NCI-H748 (cell line): Measurements from ENCODE around the gene CHKA.

ENCODE experiments used
- DNase-seq: peaks from one replicate; lab custom pipeline; 2025; ENCODE audit not compliant: unreplicated experiment; lab: John Stamatoyannopoulos, UW

The CHKA gene

DNA sequence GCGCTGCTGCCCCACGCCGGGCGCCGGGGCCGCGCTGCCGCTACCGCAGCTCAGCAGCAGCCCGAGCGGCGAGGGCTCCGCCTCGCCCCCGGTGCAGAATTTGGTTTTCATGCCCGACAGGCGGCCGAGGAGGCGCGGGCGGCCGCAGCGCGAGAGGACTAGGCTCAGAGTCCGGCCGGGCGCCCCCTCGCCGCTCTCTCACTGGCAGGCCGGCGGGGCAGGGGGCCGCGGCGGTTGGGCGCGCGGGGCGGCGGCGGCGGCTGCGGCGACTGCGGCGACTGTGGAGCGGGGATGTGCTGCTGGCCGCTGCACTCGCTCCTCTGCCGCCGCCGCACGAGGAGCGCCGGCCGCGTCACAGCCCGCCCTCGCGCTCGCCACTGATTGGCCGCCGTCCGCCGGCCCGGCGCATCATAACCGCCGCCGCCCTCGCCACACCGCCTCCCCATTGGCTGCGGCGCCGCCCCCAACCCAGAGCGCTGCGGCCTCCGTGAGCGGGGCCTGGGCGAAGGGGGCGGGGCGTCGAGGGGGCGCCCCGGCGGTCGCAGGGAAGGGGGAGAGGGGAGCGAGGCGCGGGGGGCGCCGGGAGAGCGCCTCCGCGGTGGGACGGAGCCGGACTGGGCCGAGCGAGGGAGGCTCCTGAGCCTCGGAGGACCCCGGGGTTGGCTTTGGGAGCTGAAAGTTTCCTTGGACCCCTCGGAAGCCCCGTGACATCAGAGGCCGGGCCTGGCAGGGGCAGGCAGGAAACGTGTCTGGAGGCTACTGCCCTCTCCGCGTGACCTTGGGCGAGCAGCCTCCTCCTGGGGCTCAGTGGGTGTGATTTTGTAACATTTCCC, at the start of gene CHKA:
Gene CHKA (minus strand): TSS at position 322 of the 833 bp plus-strand sequence. CDS start 211 bp downstream, at position 111.
- DNase-seq: peak; percentile 95

DNA sequence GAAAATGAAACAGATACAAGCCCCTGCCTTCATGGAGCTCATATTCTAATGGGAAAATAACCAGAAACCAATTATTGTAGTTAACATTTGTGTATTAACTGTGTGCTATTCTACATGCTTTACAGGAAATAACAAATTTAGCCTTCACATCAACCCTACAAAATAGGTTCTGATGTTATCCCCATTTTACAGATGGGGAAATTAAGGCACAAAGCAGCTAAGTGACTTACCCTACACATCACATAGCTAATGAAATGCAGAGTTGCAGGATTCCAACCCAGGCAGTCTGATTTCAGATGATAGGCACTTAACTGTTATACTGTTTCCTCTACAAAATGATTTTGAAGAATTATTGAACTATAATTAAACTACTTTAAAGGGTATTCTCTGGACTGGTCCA, 48.3 kb upstream of the CHKA start:
- DNase-seq: no peak

DNA sequence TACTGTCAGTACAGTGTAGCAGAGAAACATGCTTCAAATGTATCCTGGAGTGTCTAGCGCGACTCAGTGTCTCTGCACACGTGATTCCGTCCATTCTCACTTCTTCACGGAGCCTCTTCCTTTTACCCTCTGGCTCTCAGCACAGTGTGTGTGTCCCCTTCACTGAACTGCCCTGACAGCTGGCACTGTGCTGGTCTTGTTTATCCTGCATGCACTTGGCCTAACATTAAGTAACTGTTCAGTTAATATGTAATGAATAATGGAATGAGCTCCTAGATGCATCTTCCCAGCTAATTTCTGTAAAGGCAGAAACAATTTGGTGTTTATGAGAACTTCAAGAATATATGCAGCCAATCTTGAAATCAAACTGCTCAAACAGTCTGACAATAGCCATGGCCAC, 47.5 kb upstream of the CHKA start:
- DNase-seq: no peak

DNA sequence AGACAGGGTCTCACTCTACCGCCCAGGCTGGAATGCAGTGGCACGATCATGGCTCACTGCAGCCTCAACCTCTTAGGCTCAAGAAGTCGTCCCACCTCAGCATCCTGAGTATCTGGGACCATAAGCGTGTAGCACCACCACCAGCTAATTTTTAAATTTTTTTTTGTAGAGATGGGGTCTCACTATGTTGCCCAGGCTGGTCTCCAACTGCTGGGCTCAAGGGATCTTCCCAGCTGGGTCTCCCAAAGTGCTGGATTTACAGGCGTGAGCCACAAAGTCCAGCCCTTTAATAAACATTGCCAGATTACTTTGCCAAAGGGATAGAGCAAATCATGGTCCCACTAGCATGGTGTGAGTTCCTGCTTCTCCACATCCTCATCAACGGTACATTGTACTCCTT, 46.3 kb upstream of the CHKA start:
- no peak for DNase-seq

DNA sequence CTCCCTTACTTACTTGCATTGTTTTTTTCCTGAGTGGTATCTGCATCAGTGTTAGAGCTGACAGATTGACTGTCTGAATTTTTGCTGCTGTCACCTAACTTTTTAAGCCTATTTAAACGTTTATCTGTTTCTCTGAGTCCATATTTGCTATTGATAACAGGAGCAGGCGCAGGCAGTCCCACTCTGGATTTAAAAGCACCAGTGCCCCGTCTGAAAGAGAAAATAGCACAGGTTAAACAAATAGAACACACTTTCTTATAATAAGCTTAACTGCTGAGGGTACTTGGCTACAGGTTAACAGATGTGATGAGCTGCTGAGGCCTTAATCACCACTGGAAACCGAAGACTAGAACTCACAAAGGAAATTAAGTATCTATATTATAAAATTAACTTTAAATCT, 45.8 kb upstream of the CHKA start:
- no peak for DNase-seq

DNA sequence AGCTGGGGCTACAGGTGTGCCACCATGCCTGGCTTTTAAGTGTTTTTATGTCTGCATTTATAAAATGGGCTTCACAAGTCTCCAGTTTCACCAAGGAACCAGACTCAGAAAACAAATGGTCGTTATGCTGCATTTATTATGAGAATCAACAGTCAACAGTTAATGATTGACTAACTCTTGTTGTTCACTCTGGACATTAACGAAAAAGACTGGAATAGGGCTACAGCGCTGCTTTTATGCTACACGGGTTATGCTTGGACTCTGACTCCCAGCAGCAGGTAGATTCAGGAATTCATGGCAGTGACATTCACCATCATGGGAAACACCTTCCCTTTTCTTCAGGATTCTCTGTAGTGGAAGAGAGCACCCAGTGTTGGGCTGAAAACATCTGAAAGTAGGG, 44.4 kb upstream of the CHKA start:
- no peak for DNase-seq

DNA sequence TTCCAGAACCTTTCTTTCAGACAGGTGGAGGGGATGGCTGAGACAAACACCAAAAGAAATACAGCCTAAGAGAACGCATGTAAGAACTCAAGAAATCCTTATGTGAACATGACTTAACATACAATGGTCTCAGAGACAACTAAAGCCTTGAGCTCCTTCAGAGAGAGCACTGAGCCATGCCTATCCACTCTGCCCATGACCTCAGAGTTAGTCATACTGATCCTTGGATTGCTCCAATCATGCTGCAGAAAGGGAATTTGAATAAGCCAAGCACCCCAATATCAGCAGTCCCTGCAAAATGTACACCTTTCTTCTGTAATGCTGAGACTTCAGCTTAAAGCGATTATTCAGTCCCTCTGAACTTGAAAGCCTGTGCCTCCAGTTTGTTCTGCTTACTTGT, 43.2 kb upstream of the CHKA start:
- DNase-seq: no peak

DNA sequence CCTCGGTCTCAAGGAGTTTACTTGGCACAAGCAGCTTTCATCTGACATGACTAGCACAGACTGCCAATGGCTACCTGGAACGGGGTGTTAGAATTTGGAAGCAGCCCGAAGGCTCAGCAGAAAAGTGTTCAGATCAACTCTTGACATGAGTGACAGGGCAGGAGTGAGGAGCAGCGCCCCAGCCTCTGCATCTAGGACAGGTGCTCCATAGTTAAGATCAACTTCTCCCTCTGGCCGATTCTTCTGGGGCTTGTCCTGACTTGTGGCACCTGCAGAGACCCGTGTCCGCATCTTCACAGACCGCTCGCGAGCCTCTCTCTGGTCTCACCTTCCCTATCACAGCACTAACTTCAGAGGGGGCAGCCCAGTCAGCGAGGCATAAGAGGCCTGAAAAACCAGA, 42.5 kb upstream of the CHKA start:
- DNase-seq: no peak

DNA sequence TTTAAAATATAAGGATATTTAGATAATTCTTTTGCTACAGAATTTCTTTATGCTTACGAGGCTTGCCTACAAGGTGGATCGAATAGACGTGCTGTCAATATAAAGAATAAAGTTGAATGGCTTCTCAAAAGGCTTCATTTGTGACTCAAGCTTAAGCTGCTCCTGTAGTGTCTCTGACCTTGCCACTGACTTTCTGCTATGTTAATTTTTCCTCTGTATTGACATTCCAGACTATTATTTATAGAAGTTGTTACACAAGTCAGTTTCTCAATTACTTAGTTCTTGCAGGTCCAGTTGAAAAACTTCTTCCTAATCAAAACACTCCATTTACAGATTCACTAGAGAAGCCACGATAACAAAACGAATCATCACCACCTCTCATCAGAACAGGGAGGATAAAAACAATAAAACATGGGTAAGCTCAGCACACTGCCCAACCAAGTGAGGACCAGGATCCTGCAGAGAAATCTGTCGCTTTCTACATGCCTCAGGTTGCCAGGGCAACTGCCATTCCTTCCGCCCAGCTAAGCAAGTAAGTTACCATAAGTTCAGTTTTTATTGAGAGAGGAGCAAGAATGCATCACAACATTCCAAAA, 39.0 kb upstream of the CHKA start:
- DNase-seq: no peak

DNA sequence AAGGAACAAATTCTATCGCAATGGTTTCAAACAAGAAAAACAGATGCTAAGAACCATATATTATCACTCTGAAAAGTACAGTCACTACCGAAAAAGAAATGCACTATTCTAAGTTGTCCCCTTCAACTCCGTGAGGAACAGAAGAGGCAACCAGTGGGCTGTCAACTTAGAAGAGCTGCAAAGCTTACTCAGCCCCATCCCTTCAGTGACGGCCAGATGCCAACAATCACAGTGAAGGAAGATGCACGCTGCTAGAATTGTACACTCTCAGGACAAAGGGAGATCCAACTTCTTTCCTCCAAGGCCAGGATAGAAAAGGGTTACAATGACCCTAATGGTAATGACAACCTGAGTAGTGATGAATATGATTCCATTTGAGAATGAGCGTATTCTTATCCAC, 38.5 kb upstream of the CHKA start:
- no peak for DNase-seq

DNA sequence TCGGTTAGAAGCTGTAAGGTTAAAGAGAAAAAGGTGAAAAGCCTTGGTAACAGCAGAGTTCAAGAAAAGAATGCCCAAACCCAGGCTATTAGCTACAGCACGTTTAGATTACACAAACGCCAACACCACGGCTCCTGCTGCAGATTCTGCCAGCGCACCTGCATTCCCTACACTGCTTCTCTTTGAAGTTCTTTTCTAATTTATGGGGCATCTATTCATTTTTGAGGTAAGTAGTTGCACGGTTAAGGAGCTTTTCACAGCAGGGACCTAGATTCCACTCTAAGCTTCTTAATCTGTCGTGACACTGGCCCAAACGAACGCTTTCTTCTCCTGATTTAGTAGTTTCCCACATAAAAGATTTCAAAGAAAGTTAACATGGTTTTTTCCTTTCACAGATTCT, 38.0 kb upstream of the CHKA start:
- DNase-seq: no peak

DNA sequence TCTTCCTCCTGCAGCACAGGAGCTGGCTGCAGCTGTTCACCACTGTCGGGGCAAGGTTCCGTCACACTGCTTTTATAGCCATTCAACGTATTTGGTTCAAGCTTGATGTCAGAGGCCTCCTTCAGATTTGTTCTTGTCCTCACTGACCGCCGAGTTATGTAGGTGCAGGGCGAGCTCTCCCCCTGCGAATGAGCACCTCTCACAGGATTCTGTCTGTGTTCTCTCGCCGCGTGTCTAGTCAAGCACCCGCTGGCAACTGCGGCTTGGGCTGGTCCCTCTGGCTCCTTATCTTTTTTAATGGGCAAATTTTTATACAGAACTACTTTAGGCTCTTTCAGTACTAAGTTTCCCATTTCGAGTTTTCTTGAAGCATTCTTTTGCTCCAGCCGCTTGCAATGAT, 37.4 kb upstream of the CHKA start:
- DNase-seq: no peak

DNA sequence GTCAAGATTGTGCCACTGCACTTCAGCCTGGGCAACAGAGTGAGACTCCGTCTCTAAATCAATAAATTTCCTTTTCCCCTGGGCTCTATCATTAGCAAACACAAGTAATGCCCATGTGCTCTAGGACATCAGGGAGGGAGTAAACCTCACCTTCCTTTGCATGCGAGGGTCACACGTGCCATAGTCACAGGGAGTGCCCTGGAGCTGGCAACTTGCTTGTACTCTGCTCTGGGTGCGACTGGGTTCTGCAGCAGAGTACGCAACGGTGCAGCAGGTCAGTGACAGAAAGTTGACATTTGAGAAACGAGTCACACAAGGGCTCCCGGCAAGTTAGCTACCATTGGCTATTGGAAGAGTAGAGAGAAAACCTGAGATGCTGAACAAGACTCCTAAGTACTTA, 32.6 kb upstream of the CHKA start:
- no peak for DNase-seq

DNA sequence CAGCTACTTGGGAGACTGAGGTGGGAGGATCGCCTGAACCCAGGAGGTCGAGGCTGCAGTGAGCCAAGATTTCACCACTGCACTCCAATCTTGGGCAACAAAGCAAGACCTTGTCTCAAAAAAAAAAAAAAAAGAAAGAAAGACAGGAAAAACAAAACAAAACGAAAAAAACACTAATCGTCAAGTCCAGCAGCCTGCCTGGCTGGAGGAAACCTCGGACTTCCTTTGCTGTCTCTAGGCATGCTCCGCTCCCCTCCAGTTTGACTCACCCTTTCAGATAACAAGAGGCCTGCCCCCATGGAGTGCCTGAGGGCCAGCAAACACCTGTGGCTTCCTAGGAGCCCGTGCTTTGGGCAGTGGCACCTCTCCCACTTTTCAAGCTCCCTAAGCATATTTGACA, 28.8 kb upstream of the CHKA start:
- DNase-seq: no peak

DNA sequence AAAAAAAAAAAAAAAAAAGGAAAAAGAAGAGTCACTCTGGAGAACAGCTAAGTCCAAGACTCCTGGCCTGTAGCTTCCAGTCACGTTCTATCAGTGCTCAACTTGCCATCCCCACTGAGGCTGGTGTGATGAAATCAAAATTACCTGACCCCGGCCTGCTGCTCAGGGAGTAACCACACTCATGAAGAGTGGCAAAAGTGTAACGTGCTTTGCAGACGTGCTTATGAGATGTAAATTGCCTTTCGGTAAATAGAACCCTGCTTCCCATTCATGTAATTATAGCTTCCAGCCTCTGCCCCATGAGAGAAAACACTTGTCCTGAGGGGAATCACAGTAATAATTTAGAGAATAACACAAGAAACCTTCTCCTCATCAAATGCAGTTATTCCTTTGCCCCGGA, 28.2 kb upstream of the CHKA start:
- peak; percentile 75 for DNase-seq

DNA sequence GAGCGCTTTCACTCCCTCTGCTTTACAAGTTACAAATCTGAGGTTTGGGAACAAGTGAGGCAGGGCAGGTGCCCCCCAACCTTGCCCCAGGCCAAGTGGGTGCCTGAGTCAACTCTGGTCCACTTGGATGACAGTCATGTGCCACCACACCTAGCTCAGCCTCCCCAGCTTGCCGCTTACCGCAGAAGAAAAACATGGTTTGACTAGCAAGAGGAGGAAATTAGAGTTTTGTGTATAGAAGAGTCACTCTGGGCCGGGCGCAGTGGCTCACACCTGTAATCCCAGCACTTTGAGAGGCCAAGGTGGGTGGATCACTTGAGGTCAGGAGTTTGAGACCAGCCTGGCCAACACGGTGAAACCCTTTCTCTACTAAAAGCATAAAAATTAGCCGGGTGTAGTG, 27.7 kb upstream of the CHKA start:
- DNase-seq: no peak

DNA sequence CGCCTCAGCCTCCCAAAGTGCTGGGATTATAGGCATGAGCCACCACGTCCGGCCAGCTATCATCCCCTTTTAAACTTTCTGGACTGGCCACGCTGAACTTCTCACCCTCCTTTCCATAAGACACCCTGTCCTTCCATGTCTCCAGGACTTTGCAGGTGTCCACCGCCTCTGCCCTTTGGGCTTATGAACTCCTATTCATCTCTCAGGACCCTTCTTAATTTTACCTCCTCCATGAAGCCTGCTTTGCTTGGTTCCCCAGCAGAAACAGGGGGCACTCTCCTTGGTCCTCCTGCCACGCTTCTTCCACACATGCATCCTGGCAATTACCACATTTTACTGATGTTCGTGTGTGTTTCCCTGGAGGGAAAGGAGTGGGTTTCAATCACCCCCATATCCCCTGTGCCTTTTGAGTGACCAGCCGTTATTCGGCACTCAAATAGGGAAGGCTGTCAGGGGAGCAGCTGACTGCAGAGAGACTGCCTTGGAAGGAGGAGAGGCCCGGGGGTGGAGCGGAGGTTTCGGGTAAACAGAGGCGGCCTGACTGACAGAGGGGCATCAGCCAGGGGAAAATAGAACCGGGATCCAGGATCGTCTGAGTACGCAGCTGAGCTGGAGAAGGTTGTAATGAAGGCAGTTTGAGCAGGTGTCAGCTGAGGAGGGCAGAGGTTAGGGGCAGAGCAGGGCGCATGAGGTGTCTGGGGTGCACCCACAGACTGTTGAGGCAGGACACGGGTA, 27.1 kb upstream of the CHKA start:
- DNase-seq: no peak

DNA sequence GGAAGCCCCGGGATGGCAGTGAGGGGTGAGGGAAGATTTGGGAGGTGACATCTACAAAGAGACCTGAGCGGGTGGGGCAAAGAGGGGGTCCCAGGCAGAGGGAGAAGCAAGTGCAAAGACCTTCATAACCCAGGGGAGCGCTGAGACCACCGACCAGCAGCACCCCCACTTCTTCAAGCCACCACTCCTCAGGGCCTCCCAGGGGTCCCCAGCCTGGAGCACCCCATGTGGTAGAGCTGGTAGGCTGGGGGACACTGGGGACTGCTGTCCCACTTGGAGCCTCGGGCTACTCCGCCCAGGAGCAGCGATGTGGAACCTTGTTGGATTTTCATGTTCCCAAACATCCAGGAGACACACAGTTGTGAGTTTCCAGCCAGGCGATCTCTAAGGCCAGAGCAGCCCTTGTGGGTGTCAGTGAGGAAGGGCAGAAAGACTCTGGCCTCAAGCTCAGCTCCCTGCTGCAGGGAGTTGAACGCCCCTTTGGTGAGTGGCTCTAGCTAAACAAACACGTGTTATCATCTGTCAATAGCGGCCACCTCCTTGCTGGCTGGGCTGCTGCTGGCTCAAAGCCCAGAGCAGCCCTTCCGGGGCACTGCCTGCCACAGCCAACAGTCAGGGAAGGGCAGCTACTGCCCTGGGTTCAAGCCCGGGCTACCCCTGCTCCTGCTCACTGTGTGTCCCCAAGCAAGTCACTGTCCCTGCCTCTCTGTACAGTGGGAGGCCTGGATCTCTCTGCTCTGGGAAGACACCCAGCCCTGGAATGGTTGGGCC, 25.7 kb upstream of the CHKA start:
- DNase-seq: peak; percentile 84

DNA sequence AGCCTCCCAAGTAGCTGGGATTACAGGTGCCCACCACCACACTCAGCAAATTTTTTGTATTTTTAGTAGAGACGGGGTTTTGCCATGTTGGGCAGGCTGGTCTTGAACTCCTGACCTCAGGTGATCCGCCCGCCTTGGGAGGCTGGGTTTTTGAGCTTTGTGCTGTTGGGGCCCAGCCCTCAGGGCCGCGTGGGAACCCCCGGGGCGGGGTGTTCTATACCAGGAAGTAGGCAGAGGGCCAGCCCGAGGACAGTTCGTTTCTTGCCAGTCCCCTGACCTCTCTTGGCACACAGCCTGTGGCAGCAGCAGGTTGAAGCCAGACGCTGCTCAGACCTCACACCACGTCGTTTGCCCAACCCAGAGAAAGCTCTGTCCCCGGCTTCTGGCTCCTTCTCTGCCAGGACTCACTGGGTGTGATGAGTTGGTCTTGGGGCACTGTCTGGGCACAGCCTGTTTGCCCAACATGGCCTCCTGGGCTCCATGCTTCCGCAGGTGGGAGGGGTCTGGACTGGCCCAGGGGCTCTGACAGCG, 24.9 kb upstream of the CHKA start:
- DNase-seq: no peak

DNA sequence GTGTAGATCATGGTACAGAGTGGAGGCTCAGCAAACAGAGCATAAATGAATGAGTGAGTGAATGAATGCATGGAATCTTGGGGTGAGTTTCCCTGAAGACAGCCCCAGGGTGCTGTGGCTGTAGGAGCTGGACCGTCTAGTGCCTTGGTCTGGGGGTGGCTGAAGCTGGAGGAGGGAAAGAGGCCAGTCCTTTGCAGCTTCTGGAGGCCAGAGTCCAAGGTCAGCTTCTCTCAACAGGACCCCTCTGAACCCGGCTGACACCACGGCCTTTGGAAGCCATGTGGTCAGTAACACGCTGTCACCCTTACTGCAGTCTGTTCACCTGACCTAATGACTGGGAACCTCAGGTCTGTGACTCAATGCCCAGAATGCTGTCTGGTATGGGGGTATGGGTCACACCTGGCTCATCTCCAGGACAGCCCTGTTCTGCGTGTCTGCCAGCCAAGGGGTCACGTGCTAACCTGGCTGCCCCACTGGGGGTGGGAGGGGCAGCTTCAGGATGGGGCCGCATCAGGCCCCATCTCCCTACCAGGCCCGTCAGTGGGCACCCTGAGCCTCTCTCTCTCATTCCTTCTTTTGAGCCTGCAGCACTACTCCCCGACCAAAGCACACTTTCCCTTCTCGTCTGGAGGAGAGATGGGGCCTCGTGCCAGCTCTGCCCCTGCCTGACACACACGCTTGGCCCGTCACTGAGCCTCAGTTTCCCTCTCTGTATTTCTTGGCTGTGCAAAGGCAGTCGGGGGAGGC, 24.1 kb upstream of the CHKA start:
- no peak for DNase-seq

DNA sequence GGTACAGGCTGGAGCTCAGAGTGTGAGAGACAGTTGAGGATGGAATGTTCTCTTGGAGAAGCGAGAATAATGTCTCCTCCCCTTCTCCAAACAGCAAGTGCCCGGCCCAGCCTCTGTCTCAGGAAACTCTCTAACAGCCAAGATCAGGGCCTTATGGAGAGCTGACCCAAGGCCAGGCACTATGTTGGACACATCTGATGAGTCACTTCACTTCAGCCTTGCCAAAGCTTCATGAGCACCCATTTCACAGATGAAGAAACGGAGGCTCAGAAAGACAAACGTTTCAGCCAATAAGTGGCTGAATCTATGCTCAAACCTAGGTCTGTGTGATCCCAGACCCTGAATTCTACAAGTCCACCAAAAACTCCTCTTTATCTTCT, 22.1 kb upstream of the CHKA start:
- DNase-seq: no peak
